Keratinocyte (primary cell): ENCODE results near the gene ARL15. TPM values are rescaled to one million over a fixed set of nuclear protein-coding genes. Genes with fewer than 3 reads are reported as not detected.

ENCODE experiments used
- DNase-seq: peaks from one replicate; pipeline ENCODE4 v3.0.0-alpha.2; 2011; ENCODE audit warnings: low read depth, missing footprints, low spot score
- FAIRE-seq: peaks from 2 replicates; lab custom pipeline; 2011; peaks lifted over from hg19 to GRCh38; lab: Jason Lieb, UNC
- H2AFZ ChIP-seq: 2 replicates; pipeline ENCODE4 v1.6.0; 2012; ENCODE audit warnings: low read length, control low read depth, inconsistent platforms; ENCODE audit not compliant: control insufficient read depth
- H3K27ac ChIP-seq: 2 replicates; pipeline ENCODE4 v1.5.1; 2011; ENCODE audit warnings: low read length; ENCODE audit not compliant: control insufficient read depth, insufficient read depth
- H3K27me3 ChIP-seq: 3 replicates; pipeline ENCODE4 v1.6.0; 2011; ENCODE audit warnings: low read length; ENCODE audit not compliant: control insufficient read depth, insufficient read depth; ENCODE audit errors: extremely low read depth
- H3K36me3 ChIP-seq, 2 experiments: 2 replicates in 1 of 2; 3 replicates in 1 of 2; pipeline ENCODE4 v1.5.1; 2011; ENCODE audit warnings: low read length in 2 of 2, mild to moderate bottlenecking in 1 of 2; ENCODE audit not compliant: control insufficient read depth in 2 of 2, insufficient read depth in 2 of 2; ENCODE audit errors: extremely low read depth in 1 of 2
- H3K4me1 ChIP-seq: 3 replicates; pipeline ENCODE4 v1.5.1; 2011; ENCODE audit warnings: low read length; ENCODE audit not compliant: control insufficient read depth, insufficient read depth; ENCODE audit errors: extremely low read depth
- H3K4me2 ChIP-seq: 3 replicates; pipeline ENCODE4 v1.6.0; 2011; ENCODE audit warnings: low read depth, low read length; ENCODE audit not compliant: control insufficient read depth, insufficient read depth; ENCODE audit errors: extremely low read depth
- H3K4me3 ChIP-seq, 3 experiments: fragments of 200-600 bp in 1 of 3; sonication (generic) in 1 of 3; 2 replicates in 2 of 3; 3 replicates in 1 of 3; pipeline ENCODE4 v1.5.1; 2011 to 2016; ENCODE audit warnings: low read length in 3 of 3, mild to moderate bottlenecking in 3 of 3, control low read depth in 2 of 3, inconsistent platforms in 1 of 3, low read depth in 1 of 3, mixed read lengths in 1 of 3, mixed run types in 1 of 3, moderate library complexity in 1 of 3; ENCODE audit not compliant: control insufficient read depth in 2 of 3, insufficient read depth in 2 of 3; ENCODE audit errors: extremely low read depth in 1 of 3
- H3K79me2 ChIP-seq: 2 replicates; pipeline ENCODE4 v1.6.0; 2012; ENCODE audit warnings: low read length; ENCODE audit not compliant: control insufficient read depth, insufficient read depth
- H3K9ac ChIP-seq: 3 replicates; pipeline ENCODE4 v1.6.0; 2011; ENCODE audit warnings: low read length; ENCODE audit not compliant: control insufficient read depth, insufficient read depth; ENCODE audit errors: extremely low read depth
- H3K9me1 ChIP-seq: 3 replicates; pipeline ENCODE4 v1.6.0; 2011; ENCODE audit warnings: low read length; ENCODE audit not compliant: control insufficient read depth, insufficient read depth; ENCODE audit errors: extremely low read depth
- H3K9me3 ChIP-seq: 2 replicates; pipeline ENCODE4 v1.5.1; 2012; ENCODE audit warnings: low read depth, low read length; ENCODE audit not compliant: control insufficient read depth
- H4K20me1 ChIP-seq: 3 replicates; pipeline ENCODE4 v1.6.0; 2011; ENCODE audit warnings: low read length; ENCODE audit not compliant: control insufficient read depth, insufficient read depth; ENCODE audit errors: extremely low read depth
- EZH2 ChIP-seq: IDR thresholded peaks from one replicate; pipeline ENCODE4 v1.6.1; 2012; ENCODE audit warnings: inconsistent platforms, mild to moderate bottlenecking, low read length, moderate library complexity
- dilution Hi-C: fragments of 300-500 bp; cut with MboI; formaldehyde crosslinking; loops from one replicate; pipeline ENCODE4 v1.7.0; 2020; ENCODE audit warnings: low sequenced_read_pairs; ENCODE audit not compliant: extremely low pct_ligation_motif_present
- polyA plus RNA-seq, 5 experiments: library from polyadenylated mRNA; depleted of rRNA in 3 of 5; stranded (reverse) in 3 of 5; stranded (forward) in 1 of 5; unstranded in 1 of 5; fragments of >200 nt; gene quantifications; 1 replicate in 1 of 5; 2 replicates in 3 of 5; 3 replicates in 1 of 5; pipeline versions ENCODE4 v1.2.1 to v1.2.3, GENCODE V29; 2011 to 2012; ENCODE audit warnings: missing spikeins in 2 of 5, low read depth in 1 of 5, low replicate concordance in 1 of 5
- TF ChIP-seq, protein P1 (sequence below), 3 experiments: IDR thresholded peaks in 1 of 3; conservative IDR thresholded peaks in 1 of 3; optimal IDR thresholded peaks in 1 of 3; 2 replicates in 2 of 3; 3 replicates in 1 of 3; pipeline versions ENCODE3 to v1.5.1; 2011; ENCODE audit warnings: low read length in 3 of 3, mild to moderate bottlenecking in 3 of 3, moderate library complexity in 2 of 3, control low read depth in 1 of 3, inconsistent platforms in 1 of 3; ENCODE audit not compliant: insufficient read depth in 2 of 3; ENCODE audit errors: extremely low read depth in 1 of 3

ARL15 gene
- polyA plus RNA-seq, 1 donor (not counting 4 experiments of a cell fraction or from before 2014, with no cell fraction given) = 19.7 TPM

DNA sequence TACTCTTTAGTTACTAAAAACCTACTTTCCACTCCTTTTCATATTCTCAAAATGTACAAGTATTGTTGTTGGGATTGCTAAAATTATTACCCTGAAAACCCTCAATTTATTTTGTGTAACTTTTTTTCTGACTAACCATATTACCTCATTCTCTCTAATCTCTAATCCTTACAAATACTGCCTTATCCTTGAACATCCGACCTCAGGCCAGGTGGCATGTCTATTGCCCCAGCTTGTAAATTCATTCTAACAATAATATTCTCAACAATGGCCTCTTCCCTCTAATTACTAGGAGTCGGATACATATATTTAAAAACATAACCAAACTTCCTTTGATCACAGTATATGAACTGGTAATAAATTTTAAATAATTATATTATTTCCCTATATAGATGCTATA lies 25.8 kb downstream of the ARL15 start:
- no peaks in the 10 kb centered on the region for H4K20me1 ChIP-seq
- no peaks in the 10 kb centered on the region for H3K36me3 ChIP-seq
- H3K9me1 ChIP-seq = no peaks in the 10 kb centered on the region
- FAIRE-seq (no peak), DNase-seq (no peak)
- no peaks in the 10 kb centered on the region for H3K4me1 ChIP-seq
- H3K4me2 ChIP-seq = no peak overlapping the region
- no peak overlapping the region for H3K9ac ChIP-seq
- peaks cover 3% of the 10 kb centered on the region for H3K79me2 ChIP-seq
- peaks cover 2% of the 10 kb centered on the region for H3K9me3 ChIP-seq
- H3K27me3 ChIP-seq = no peaks in the 10 kb centered on the region
- H2AFZ ChIP-seq = no peak overlapping the region
- no peak overlapping the region for H3K4me3 ChIP-seq
- dilution Hi-C loops = no loop called here
- H3K27ac ChIP-seq = no peak overlapping the region
- TF ChIP-seq, protein P1, sequence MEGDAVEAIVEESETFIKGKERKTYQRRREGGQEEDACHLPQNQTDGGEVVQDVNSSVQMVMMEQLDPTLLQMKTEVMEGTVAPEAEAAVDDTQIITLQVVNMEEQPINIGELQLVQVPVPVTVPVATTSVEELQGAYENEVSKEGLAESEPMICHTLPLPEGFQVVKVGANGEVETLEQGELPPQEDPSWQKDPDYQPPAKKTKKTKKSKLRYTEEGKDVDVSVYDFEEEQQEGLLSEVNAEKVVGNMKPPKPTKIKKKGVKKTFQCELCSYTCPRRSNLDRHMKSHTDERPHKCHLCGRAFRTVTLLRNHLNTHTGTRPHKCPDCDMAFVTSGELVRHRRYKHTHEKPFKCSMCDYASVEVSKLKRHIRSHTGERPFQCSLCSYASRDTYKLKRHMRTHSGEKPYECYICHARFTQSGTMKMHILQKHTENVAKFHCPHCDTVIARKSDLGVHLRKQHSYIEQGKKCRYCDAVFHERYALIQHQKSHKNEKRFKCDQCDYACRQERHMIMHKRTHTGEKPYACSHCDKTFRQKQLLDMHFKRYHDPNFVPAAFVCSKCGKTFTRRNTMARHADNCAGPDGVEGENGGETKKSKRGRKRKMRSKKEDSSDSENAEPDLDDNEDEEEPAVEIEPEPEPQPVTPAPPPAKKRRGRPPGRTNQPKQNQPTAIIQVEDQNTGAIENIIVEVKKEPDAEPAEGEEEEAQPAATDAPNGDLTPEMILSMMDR (optimal IDR thresholded peaks at IDR 0.05 in 1 of 3, IDR thresholded peaks at IDR 0.05 in 1 of 3, conservative IDR thresholded peaks at IDR 0.05 in 1 of 3; ENCODE audit: extremely low read depth in 1 of 3, insufficient read depth in 2 of 3, low read length in 3 of 3) = no peak

DNA sequence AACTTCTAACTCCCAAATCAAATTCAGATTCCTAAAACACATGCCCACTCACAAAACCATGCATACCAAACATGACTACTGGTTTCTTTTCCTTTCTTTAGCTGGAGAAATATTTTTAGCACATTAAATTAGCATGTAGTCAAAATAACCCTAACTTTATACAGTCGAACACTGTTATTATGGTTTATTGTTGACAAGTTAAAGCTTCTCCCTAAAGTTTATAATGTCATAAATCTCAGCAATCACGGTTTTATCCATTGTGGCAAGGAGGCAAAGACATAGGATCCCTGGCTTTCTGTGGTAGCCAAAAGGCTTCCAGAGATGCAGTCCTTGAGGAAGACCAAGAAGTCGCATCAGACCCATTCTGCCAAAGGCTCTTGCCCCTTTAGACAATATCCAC lies 27.5 kb downstream of the ARL15 start:
- H3K9ac ChIP-seq = no peak overlapping the region
- H4K20me1 ChIP-seq = no peaks in the 10 kb centered on the region
- H3K27me3 ChIP-seq = no peaks in the 10 kb centered on the region
- peaks cover 3% of the 10 kb centered on the region for H3K79me2 ChIP-seq
- no peak overlapping the region for H3K4me3 ChIP-seq
- H2AFZ ChIP-seq = no peak overlapping the region
- peaks cover 2% of the 10 kb centered on the region for H3K9me3 ChIP-seq
- no peaks in the 10 kb centered on the region for H3K36me3 ChIP-seq
- no peak overlapping the region for H3K4me2 ChIP-seq
- dilution Hi-C loops = no loop called here
- no peak for FAIRE-seq
- H3K27ac ChIP-seq = no peak overlapping the region
- no peak for TF ChIP-seq EZH2
- TF ChIP-seq, protein P1 (optimal IDR thresholded peaks at IDR 0.05 in 1 of 3, IDR thresholded peaks at IDR 0.05 in 1 of 3, conservative IDR thresholded peaks at IDR 0.05 in 1 of 3; ENCODE audit: extremely low read depth in 1 of 3, insufficient read depth in 2 of 3, low read length in 3 of 3) = no peak
- no peaks in the 10 kb centered on the region for H3K9me1 ChIP-seq
- H3K4me1 ChIP-seq = no peaks in the 10 kb centered on the region
- DNase-seq = no peak
